ENCODE results near the gene DDIT3.
"Not testable (repeated sequence)": the region's sequence is repeated elsewhere in the genome, so short reads cannot be mapped to it uniquely, and the experiment has no call there.

Gene DDIT3

DNA sequence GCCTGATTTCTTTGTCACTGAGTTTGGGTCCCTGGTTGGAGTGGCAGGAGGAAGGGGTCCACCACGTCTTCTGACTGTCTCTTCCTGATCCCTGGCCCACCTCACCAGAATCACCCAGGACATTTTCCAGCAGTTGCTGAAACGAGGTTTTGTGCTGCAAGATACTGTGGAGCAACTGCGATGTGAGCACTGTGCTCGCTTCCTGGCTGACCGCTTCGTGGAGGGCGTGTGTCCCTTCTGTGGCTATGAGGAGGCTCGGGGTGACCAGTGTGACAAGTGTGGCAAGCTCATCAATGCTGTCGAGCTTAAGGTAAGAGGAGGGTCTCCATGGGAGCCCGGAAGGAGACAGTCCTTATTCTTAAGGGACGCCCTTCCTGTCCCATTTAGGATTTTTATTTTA, 20.1 kb downstream of the DDIT3 start:
- Histone ChIP-seq H3K36me3 (ENCODE audit: low read depth) (peaks cover 87% of the 10 kb centered on the region), H3K27ac (ENCODE audit: poor library complexity, severe bottlenecking) (no peak overlapping the region), H3K9me3 (ENCODE audit: severe bottlenecking) (no peaks in the 10 kb centered on the region), H3K4me3 (ENCODE audit: severe bottlenecking) (no peak overlapping the region), H3K27me3 (ENCODE audit: insufficient read depth, poor library complexity, severe bottlenecking) (no peaks in the 10 kb centered on the region), H3K4me1 (ENCODE audit: insufficient read depth, poor library complexity, severe bottlenecking) (no peaks in the 10 kb centered on the region)
- ATAC-seq (ENCODE audit: low read depth) (no peak), DNase-seq (ENCODE audit: low spot score) (no peak)
- TF ChIP-seq, protein P1, sequence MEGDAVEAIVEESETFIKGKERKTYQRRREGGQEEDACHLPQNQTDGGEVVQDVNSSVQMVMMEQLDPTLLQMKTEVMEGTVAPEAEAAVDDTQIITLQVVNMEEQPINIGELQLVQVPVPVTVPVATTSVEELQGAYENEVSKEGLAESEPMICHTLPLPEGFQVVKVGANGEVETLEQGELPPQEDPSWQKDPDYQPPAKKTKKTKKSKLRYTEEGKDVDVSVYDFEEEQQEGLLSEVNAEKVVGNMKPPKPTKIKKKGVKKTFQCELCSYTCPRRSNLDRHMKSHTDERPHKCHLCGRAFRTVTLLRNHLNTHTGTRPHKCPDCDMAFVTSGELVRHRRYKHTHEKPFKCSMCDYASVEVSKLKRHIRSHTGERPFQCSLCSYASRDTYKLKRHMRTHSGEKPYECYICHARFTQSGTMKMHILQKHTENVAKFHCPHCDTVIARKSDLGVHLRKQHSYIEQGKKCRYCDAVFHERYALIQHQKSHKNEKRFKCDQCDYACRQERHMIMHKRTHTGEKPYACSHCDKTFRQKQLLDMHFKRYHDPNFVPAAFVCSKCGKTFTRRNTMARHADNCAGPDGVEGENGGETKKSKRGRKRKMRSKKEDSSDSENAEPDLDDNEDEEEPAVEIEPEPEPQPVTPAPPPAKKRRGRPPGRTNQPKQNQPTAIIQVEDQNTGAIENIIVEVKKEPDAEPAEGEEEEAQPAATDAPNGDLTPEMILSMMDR (IDR thresholded peaks at IDR 0.05; ENCODE audit: poor library complexity, severe bottlenecking), result no peak

DNA sequence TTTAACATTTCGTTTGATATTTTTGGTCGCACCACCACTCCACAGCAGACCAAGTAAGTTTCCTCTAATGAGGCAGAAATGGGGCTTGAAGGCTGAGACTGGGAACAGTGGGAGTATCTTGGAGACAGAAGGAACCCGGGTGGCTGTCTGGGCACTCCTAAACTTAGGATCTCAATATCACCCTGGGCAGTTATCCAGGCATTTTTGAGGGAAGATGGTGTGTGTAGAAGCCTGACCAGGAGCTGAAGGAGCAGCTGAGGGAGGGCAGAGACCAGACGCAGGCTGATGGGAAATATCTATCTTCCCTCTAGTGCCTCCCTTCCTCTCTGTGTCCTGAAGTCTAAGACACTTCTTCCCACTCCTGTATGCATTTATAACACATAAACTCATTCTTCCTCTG, 21.7 kb downstream of the DDIT3 start:
- Histone ChIP-seq H3K36me3 (ENCODE audit: low read depth) (peaks cover 80% of the 10 kb centered on the region), H3K27me3 (ENCODE audit: insufficient read depth, poor library complexity, severe bottlenecking) (no peaks in the 10 kb centered on the region), H3K4me1 (ENCODE audit: insufficient read depth, poor library complexity, severe bottlenecking) (no peaks in the 10 kb centered on the region), H3K9me3 (ENCODE audit: severe bottlenecking) (no peaks in the 10 kb centered on the region), H3K4me3 (ENCODE audit: severe bottlenecking) (no peak overlapping the region), H3K27ac (ENCODE audit: poor library complexity, severe bottlenecking) (no peak overlapping the region)
- ATAC-seq (ENCODE audit: low read depth) (no peak), DNase-seq (ENCODE audit: low spot score) (no peak)
- TF ChIP-seq, protein P1 (IDR thresholded peaks at IDR 0.05; ENCODE audit: poor library complexity, severe bottlenecking), result no peak

DNA sequence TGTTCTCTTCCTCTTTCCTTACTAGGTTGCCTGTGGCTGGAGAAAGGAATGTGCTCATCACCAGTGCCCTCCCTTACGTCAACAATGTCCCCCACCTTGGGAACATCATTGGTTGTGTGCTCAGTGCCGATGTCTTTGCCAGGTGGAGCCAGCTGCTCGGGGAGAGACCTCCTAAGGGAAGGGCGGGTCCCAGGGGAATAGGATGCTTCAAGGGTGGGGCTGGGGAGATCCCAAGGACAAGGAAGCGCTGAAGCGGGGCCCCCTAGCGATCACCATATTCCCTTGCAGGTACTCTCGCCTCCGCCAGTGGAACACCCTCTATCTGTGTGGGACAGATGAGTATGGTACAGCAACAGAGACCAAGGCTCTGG, 22.2 kb downstream of the DDIT3 start:
- peaks cover 77% of the 10 kb centered on the region for H3K36me3 ChIP-seq (ENCODE audit: low read depth)
- TF ChIP-seq, protein P1 (IDR thresholded peaks at IDR 0.05; ENCODE audit: poor library complexity, severe bottlenecking), result no peak
- no peak overlapping the region for H3K27ac ChIP-seq (ENCODE audit: poor library complexity, severe bottlenecking)
- H3K9me3 ChIP-seq (ENCODE audit: severe bottlenecking), result no peaks in the 10 kb centered on the region
- ATAC-seq (ENCODE audit: low read depth) (no peak), DNase-seq (ENCODE audit: low spot score) (no peak)
- no peaks in the 10 kb centered on the region for H3K4me1 ChIP-seq (ENCODE audit: insufficient read depth, poor library complexity, severe bottlenecking)
- no peaks in the 10 kb centered on the region for H3K27me3 ChIP-seq (ENCODE audit: insufficient read depth, poor library complexity, severe bottlenecking)
- no peak overlapping the region for H3K4me3 ChIP-seq (ENCODE audit: severe bottlenecking)

DNA sequence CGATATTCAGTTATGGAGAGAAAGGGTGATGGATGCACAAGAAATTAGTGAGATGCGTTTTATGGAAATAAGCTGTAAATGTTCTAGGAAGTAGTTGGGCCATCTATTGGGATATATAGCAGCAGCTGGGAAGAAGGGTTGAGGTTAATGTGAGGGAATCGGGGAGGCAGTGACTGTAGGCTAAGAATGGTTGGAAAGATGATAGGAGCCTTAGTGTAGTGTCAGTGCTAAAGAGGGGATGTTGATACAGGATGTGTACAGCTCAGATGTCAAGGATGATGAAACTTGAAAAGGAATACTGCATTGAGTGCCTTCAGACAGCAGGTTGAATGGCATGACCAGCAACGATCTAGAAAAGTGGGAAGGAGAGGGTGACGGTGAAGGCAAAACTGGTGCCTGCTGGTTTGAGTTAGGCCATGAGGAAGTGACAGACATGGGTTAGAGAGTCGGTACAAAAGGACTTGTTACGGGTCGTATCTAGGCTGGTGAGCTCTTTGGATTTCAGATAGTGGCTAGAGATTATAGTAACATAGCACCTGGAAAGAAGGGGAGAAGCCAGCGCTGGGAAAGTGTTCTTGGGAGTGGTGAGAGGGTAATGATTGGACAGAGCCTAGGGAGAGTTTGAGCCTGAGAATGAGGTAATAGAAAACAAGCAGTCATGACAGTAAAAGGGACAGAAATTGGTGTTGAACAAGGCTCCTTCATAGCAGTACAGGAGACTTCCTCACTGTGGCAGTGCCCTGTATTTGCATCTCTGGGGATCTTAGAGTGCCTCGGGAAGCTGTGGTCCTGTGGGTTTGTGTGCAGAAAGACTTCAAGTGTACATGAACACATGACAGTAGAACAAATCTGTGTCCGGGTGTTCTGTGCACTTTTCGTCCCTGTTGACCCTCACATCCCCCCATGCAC, 22.8 kb downstream of the DDIT3 start:
- Histone ChIP-seq H3K4me3 (ENCODE audit: severe bottlenecking) (no peak overlapping the region), H3K36me3 (ENCODE audit: low read depth) (peaks cover 77% of the 10 kb centered on the region), H3K27me3 (ENCODE audit: insufficient read depth, poor library complexity, severe bottlenecking) (no peaks in the 10 kb centered on the region), H3K27ac (ENCODE audit: poor library complexity, severe bottlenecking) (no peak overlapping the region), H3K4me1 (ENCODE audit: insufficient read depth, poor library complexity, severe bottlenecking) (no peaks in the 10 kb centered on the region), H3K9me3 (ENCODE audit: severe bottlenecking) (no peaks in the 10 kb centered on the region)
- TF ChIP-seq, protein P1 (IDR thresholded peaks at IDR 0.05; ENCODE audit: poor library complexity, severe bottlenecking), result no peak
- ATAC-seq (ENCODE audit: low read depth) (no peak), DNase-seq (ENCODE audit: low spot score) (no peak)

DNA sequence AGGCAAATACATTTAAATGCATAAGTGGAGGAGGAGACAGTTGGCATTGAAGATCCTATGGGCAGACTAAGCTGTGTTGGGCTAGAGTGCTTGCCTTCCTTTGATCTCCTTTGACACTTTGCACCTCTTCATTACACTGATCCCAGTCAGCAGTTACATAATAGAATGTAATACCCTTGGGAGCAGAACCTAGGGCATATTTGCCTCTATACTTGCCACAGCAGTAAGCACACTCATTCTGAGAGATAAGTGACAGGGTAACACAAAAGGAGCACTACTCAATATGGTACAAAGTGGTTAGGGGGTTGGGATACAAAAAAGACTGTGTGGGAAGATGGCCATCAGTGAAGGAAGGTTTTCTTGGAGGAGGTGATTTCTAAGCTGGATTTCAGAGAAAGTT, 23.5 kb downstream of the DDIT3 start:
- H3K4me1 ChIP-seq (ENCODE audit: insufficient read depth, poor library complexity, severe bottlenecking), result no peaks in the 10 kb centered on the region
- ATAC-seq (ENCODE audit: low read depth), result no peak
- no peak overlapping the region for H3K27ac ChIP-seq (ENCODE audit: poor library complexity, severe bottlenecking)
- TF ChIP-seq, protein P1 (IDR thresholded peaks at IDR 0.05; ENCODE audit: poor library complexity, severe bottlenecking), result no peak
- no peaks in the 10 kb centered on the region for H3K9me3 ChIP-seq (ENCODE audit: severe bottlenecking)
- peaks cover 77% of the 10 kb centered on the region for H3K36me3 ChIP-seq (ENCODE audit: low read depth)
- H3K4me3 ChIP-seq (ENCODE audit: severe bottlenecking), result no peak overlapping the region
- no peak for DNase-seq (ENCODE audit: low spot score)
- no peaks in the 10 kb centered on the region for H3K27me3 ChIP-seq (ENCODE audit: insufficient read depth, poor library complexity, severe bottlenecking)

DNA sequence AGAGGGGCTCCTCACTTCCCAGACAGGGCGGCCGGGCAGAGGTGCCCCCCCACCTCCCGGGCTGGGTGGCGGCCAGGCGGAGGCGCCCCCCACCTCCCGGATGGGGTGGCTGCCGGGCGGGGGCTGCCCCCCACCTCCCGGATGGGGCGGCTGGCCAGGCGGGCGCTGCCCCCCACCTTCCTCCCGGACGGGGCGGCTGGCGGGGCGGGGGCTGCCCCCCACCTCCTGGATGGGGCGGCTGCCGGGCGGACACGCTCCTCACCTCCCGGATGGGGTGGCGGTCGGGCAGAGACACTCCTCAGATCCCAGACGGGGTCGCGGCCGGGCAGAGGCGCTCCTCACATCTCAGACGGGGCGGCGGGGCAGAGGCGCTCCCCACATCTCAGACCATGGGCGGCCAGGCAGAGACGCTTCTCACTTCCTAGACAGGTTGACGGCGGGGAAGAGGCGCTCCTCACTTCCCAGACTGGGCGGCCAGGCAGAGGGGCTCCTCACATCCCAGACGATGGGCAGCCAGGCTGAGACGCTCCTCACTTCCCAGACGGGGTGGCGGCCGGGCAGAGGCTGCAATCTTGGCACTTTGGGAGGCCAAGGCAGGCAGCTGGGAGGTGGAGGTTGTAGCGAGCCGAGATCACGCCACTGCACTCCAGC, 25.1 kb downstream of the DDIT3 start:
- H3K9me3 ChIP-seq (ENCODE audit: severe bottlenecking); H3K27ac ChIP-seq (ENCODE audit: poor library complexity, severe bottlenecking); H3K4me1 ChIP-seq (ENCODE audit: insufficient read depth, poor library complexity, severe bottlenecking); H3K4me3 ChIP-seq (ENCODE audit: severe bottlenecking); H3K27me3 ChIP-seq (ENCODE audit: insufficient read depth, poor library complexity, severe bottlenecking); ATAC-seq (ENCODE audit: low read depth); DNase-seq (ENCODE audit: low spot score): not testable (repeated sequence)
- peaks cover 76% of the 10 kb centered on the region for H3K36me3 ChIP-seq (ENCODE audit: low read depth)
